ENCODE measurements around the gene TXNDC16.

The TXNDC16 gene

GRCh38 chr14:52547027-52547426 lies 5.3 kb downstream of the TXNDC16 start:
- no peak overlapping the region for H3K4me3 ChIP-seq (ENCODE audit: low read depth, low read length)
- DNase-seq (ENCODE audit: low read depth), result no peak
- in situ Hi-C loops (cut with HindIII; ENCODE audit: low sequenced_read_pairs), result no loop called here
- TF ChIP-seq, protein P1, sequence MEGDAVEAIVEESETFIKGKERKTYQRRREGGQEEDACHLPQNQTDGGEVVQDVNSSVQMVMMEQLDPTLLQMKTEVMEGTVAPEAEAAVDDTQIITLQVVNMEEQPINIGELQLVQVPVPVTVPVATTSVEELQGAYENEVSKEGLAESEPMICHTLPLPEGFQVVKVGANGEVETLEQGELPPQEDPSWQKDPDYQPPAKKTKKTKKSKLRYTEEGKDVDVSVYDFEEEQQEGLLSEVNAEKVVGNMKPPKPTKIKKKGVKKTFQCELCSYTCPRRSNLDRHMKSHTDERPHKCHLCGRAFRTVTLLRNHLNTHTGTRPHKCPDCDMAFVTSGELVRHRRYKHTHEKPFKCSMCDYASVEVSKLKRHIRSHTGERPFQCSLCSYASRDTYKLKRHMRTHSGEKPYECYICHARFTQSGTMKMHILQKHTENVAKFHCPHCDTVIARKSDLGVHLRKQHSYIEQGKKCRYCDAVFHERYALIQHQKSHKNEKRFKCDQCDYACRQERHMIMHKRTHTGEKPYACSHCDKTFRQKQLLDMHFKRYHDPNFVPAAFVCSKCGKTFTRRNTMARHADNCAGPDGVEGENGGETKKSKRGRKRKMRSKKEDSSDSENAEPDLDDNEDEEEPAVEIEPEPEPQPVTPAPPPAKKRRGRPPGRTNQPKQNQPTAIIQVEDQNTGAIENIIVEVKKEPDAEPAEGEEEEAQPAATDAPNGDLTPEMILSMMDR (IDR thresholded peaks at IDR 0.05; ENCODE audit: low read depth, low read length, missing control alignments), result no peak

GRCh38 chr14:52546318-52546670 lies 6.0 kb downstream of the TXNDC16 start:
- no peak for DNase-seq (ENCODE audit: low read depth)
- in situ Hi-C loops (cut with HindIII; ENCODE audit: low sequenced_read_pairs), result no loop called here
- TF ChIP-seq, protein P1 (IDR thresholded peaks at IDR 0.05; ENCODE audit: low read depth, low read length, missing control alignments), result no peak
- no peak overlapping the region for H3K4me3 ChIP-seq (ENCODE audit: low read depth, low read length)

GRCh38 chr14:52545584-52546317 lies 6.6 kb downstream of the TXNDC16 start:
- DNase-seq (ENCODE audit: low read depth), result no peak
- TF ChIP-seq, protein P1 (IDR thresholded peaks at IDR 0.05; ENCODE audit: low read depth, low read length, missing control alignments), result no peak
- no peak overlapping the region for H3K4me3 ChIP-seq (ENCODE audit: low read depth, low read length)
- in situ Hi-C loops (cut with HindIII; ENCODE audit: low sequenced_read_pairs), result no loop called here

- in situ Hi-C loops (cut with HindIII; ENCODE audit: low sequenced_read_pairs), result no loop called here
- TF ChIP-seq, protein P1 (IDR thresholded peaks at IDR 0.05; ENCODE audit: low read depth, low read length, missing control alignments), result no peak
- H3K4me3 ChIP-seq (ENCODE audit: low read depth, low read length), result no peak overlapping the region
- no peak for DNase-seq (ENCODE audit: low read depth)
Measured at GRCh38 chr14:52538623-52539022, 13.7 kb downstream of the TXNDC16 start.

DNA sequence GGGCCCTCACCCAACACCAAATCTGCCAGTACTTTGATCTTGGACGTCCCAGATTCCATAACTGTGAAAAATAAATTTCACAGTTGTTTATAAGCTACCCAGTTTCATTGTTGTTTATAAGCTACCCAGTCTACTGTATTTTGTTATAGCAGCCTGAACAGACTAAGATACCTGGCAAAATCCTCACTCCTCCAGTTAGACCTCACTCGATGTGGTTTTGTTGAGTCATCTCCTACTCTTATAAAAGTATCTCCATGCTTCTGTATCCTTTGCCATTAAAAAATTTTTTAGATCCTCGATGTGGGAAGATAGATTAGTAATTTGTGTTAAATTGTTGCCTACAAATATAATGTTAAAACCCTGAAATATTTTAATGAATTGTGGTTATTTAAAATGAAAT lies 16.0 kb downstream of the TXNDC16 start:
- DNase-seq (ENCODE audit: low read depth), result no peak
- in situ Hi-C loops (cut with HindIII; ENCODE audit: low sequenced_read_pairs), result no loop called here
- no peak overlapping the region for H3K4me3 ChIP-seq (ENCODE audit: low read depth, low read length)
- TF ChIP-seq, protein P1 (IDR thresholded peaks at IDR 0.05; ENCODE audit: low read depth, low read length, missing control alignments), result no peak

GRCh38 chr14:52531481-52531880 lies 20.8 kb downstream of the TXNDC16 start:
- DNase-seq (ENCODE audit: low read depth), result no peak
- in situ Hi-C loops (cut with HindIII; ENCODE audit: low sequenced_read_pairs), result no loop called here
- TF ChIP-seq, protein P1 (IDR thresholded peaks at IDR 0.05; ENCODE audit: low read depth, low read length, missing control alignments), result no peak
- no peak overlapping the region for H3K4me3 ChIP-seq (ENCODE audit: low read depth, low read length)

Measured in astrocyte of the cerebellum (primary cell).